Body of pancreas (tissue), 4 donors: ENCODE data around the gene HEXD. TPM values are rescaled to one million over a fixed set of nuclear protein-coding genes. Genes with fewer than 3 reads are reported as not detected.
"Not testable (repeated sequence)": the region's sequence is repeated elsewhere in the genome, so short reads cannot be mapped to it uniquely, and the experiment has no call there.

Experiments used
- ATAC-seq: fragments of 150-250 bp; one replicate; pipeline ENCODE4 v1.9.1; 2016
- DNase-seq, 4 donors: peaks; one replicate each; pipeline ENCODE4 v3.0.0-alpha.2; 2019
- H3K27ac ChIP-seq, 4 donors: fragments of 200-600 bp; sonication (generic); 1 replicate in 3 of 4; 2 replicates in 1 of 4; pipeline versions ENCODE4 v1.5.1 to v1.6.1; 2016 to 2019; ENCODE audit warnings: mild to moderate bottlenecking in 1 of 4, mixed read lengths in 1 of 4, moderate library complexity in 1 of 4
- H3K27me3 ChIP-seq, 2 donors: fragments of 200-600 bp; sonication (generic); one replicate each; pipeline ENCODE4 v1.6.0; 2016; ENCODE audit warnings: mild to moderate bottlenecking in 1 of 2
- H3K36me3 ChIP-seq, 2 donors: fragments of 200-600 bp; sonication (generic); replicated peaks in 1 of 2; 2 replicates each; pipeline ENCODE4 v1.5.1; 2016; ENCODE audit warnings: low read depth in 2 of 2; ENCODE audit not compliant: insufficient read depth in 1 of 2
- H3K4me1 ChIP-seq: fragments of 200-600 bp; sonication (generic); one replicate; pipeline ENCODE4 v1.6.0; 2016
- H3K4me3 ChIP-seq, 2 donors: fragments of 200-600 bp; sonication (generic); 1 replicate in 1 of 2; 2 replicates in 1 of 2; pipeline ENCODE4 v1.5.1; 2016 to 2019
- H3K9me3 ChIP-seq, 3 donors: fragments of 200-600 bp; sonication (generic); 1 replicate in 2 of 3; 2 replicates in 1 of 3; pipeline ENCODE4 v1.5.1; 2016
- CTCF ChIP-seq, 7 experiments: fragments of 450-650 bp in 4 of 7; fragments of 200-600 bp in 3 of 7; sonication (generic) in 3 of 7; IDR thresholded peaks; one replicate each; pipeline ENCODE4 v1.5.1; 2016 to 2019; ENCODE audit warnings: antibody characterized with exemption in 7 of 7
- POLR2A ChIP-seq, 3 donors: fragments of 450-650 bp; IDR thresholded peaks; one replicate each; pipeline ENCODE4 v1.6.1; 2016; ENCODE audit warnings: antibody characterized with exemption in 3 of 3, mild to moderate bottlenecking in 2 of 3
- WGBS, 2 donors: methylation state at CpG; one replicate each; pipeline ENCODE4 v1.1.5; 2017; 5-methylcytosine and 5-hydroxymethylcytosine counted together
- intact Hi-C: fragments of 100-400 bp; cut with DNase I; formaldehyde crosslinking; loops from one replicate; pipeline ENCODE4 v1.15.1; 2023
- total RNA-seq, 2 donors: library from RNA; depleted of rRNA; stranded (reverse); fragments of >200 nt; gene quantifications; one replicate each; pipeline ENCODE4 v1.1.0, GENCODE V29; 2016

Gene HEXD
- total RNA-seq, 2 donors from 2014 or later, result 54.7 to 188 TPM

GRCh38 chr17:82408288-82408937 is 9.7 kb upstream of the HEXD start:
- ATAC-seq (no peak), DNase-seq (no peak)
- intact Hi-C loops, result no loop called here

GRCh38 chr17:82408938-82409318 is 9.2 kb upstream of the HEXD start:
- ATAC-seq (no peak), DNase-seq (no peak)
- H3K27me3 ChIP-seq, result no peaks in the 10 kb centered on the region
- peaks cover 10% of the 10 kb centered on the region for H3K4me1 ChIP-seq
- H3K27ac ChIP-seq, result no peak overlapping the region
- H3K9me3 ChIP-seq, result no peaks in the 10 kb centered on the region
- 94 to 96% methylated on average over 19 to 21 of the region's 21 CpGs for WGBS, 2 donors
- TF ChIP-seq CTCF (IDR thresholded peaks at IDR 0.05) (no peak), POLR2A (IDR thresholded peaks at IDR 0.05) (no peak)
- no peak overlapping the region for H3K4me3 ChIP-seq
- intact Hi-C loops, result no loop called here
- no peaks in the 10 kb centered on the region for H3K36me3 ChIP-seq

More at GRCh38 chr17:82408288-82408937, 9.7 kb upstream of the HEXD start:
- Histone ChIP-seq H3K27me3 (no peaks in the 10 kb centered on the region), H3K27ac (no peak overlapping the region), H3K4me1 (peaks cover 10% of the 10 kb centered on the region), H3K36me3 (peaks cover 0 to 2% of the 10 kb centered on the region in 2 donors), H3K4me3 (no peak overlapping the region), H3K9me3 (no peaks in the 10 kb centered on the region)
- 90 to 93% methylated on average over 14 to 15 of the region's 15 CpGs for WGBS, 2 donors
- TF ChIP-seq CTCF (IDR thresholded peaks at IDR 0.05), result no peak

- intact Hi-C loops, result loop anchor here (5.0 kb wide), 1 partner anchor 63 kb away; no protein-coding TSS in a partner anchor
- no peak for ATAC-seq
- H3K27me3 ChIP-seq, result no peaks in the 10 kb centered on the region
- H3K36me3 ChIP-seq, result no peaks in the 10 kb centered on the region
- no peaks in the 10 kb centered on the region for H3K9me3 ChIP-seq
- WGBS, 2 donors, result 87 to 92% methylated on average over 10 to 14 of the region's 14 CpGs
- TF ChIP-seq CTCF (IDR thresholded peaks at IDR 0.05), result no peak
- TF ChIP-seq POLR2A (IDR thresholded peaks at IDR 0.05), result no peak
- H3K27ac ChIP-seq, result no peak overlapping the region
- H3K4me1 ChIP-seq, result peaks cover 17% of the 10 kb centered on the region
- no peak for DNase-seq
- no peak overlapping the region for H3K4me3 ChIP-seq
Observed at GRCh38 chr17:82410014-82410716, 8.0 kb upstream of the HEXD start.

- no peak for TF ChIP-seq CTCF (IDR thresholded peaks at IDR 0.05)
- no peak for TF ChIP-seq POLR2A (IDR thresholded peaks at IDR 0.05)
- Histone ChIP-seq H3K27ac (no peak overlapping the region), H3K9me3 (no peaks in the 10 kb centered on the region), H3K27me3 (no peaks in the 10 kb centered on the region), H3K36me3 (no peaks in the 10 kb centered on the region), H3K4me3 (no peak overlapping the region), H3K4me1 (peaks cover 17% of the 10 kb centered on the region)
- DNase-seq (no peak), ATAC-seq (no peak)
- intact Hi-C loops, result loop anchor here (5.0 kb wide), 1 partner anchor 64 kb away; no protein-coding TSS in a partner anchor
- 92 to 98% methylated on average over 19 to 22 of the region's 24 CpGs for WGBS, 2 donors
Observed at GRCh38 chr17:82411396-82412053, 6.6 kb upstream of the HEXD start.

- DNase-seq, H3K27ac ChIP-seq, ATAC-seq, H3K4me3 ChIP-seq, H3K36me3 ChIP-seq, H3K9me3 ChIP-seq, H3K27me3 ChIP-seq: not testable (repeated sequence)
- peaks cover 17% of the 10 kb centered on the region for H3K4me1 ChIP-seq
- 63 to 78% methylated on average over 14 to 16 of the region's 16 CpGs for WGBS, 2 donors
- intact Hi-C loops, result loop anchor here (5.0 kb wide), 1 partner anchor 65 kb away; no protein-coding TSS in a partner anchor
Observed at GRCh38 chr17:82412081-82412480, 6.1 kb upstream of the HEXD start.
